Duodenal mucosa (tissue), 2 donors: ENCODE measurements around the gene MYADM.
A peak's percentile ranks its signal among the peaks of the same experiment; 100 is the strongest.
"Not testable (repeated sequence)": the region's sequence is repeated elsewhere in the genome, so short reads cannot be mapped to it uniquely, and the experiment has no call there.

ENCODE experiments used
- H3K27ac ChIP-seq: one replicate; pipeline ENCODE4 v1.7.0; 2013; ENCODE audit warnings: low read depth, low read length
- H3K27me3 ChIP-seq, 2 donors: one replicate each; pipeline ENCODE4 v1.7.0; 2013; ENCODE audit warnings: low read length in 2 of 2, control low read depth in 1 of 2; ENCODE audit not compliant: insufficient read depth in 2 of 2, control insufficient read depth in 1 of 2
- H3K36me3 ChIP-seq, 2 donors: one replicate each; pipeline ENCODE4 v1.7.0; 2013; ENCODE audit warnings: low read length in 2 of 2, control low read depth in 1 of 2; ENCODE audit not compliant: insufficient read depth in 2 of 2, control insufficient read depth in 1 of 2
- H3K4me1 ChIP-seq, 2 donors: one replicate each; pipeline ENCODE4 v1.7.0; 2013; ENCODE audit warnings: low read length in 2 of 2, control low read depth in 1 of 2; ENCODE audit not compliant: insufficient read depth in 2 of 2, control insufficient read depth in 1 of 2
- H3K4me3 ChIP-seq, 2 donors: one replicate each; pipeline ENCODE4 v1.7.0; 2013; ENCODE audit warnings: low read length in 2 of 2, low read depth in 1 of 2
- H3K9ac ChIP-seq, 2 donors: one replicate each; pipeline ENCODE4 v1.7.0; 2013; ENCODE audit warnings: low read length in 2 of 2, low read depth in 1 of 2
- H3K9me3 ChIP-seq, 2 donors: one replicate each; pipeline ENCODE4 v1.7.0; 2013; ENCODE audit warnings: low read length in 2 of 2, control low read depth in 1 of 2; ENCODE audit not compliant: control insufficient read depth in 1 of 2

Gene MYADM, protein sequence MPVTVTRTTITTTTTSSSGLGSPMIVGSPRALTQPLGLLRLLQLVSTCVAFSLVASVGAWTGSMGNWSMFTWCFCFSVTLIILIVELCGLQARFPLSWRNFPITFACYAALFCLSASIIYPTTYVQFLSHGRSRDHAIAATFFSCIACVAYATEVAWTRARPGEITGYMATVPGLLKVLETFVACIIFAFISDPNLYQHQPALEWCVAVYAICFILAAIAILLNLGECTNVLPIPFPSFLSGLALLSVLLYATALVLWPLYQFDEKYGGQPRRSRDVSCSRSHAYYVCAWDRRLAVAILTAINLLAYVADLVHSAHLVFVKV

GRCh38 chr19:53867225-53868090 is at the start of gene MYADM:
TSS of gene MYADM (plus strand) at chr19:53867883. CDS start at chr19:53873530, 5,647 bp downstream.
- no peaks in the 10 kb centered on the region for H3K27me3 ChIP-seq
- peak within 1 kb of the TSS; percentile 70 to 85 for H3K9ac ChIP-seq
- H3K27ac ChIP-seq, result peak within 1 kb of the TSS; percentile 90
- no peaks in the 10 kb centered on the region for H3K36me3 ChIP-seq
- H3K4me1 ChIP-seq, result peaks cover 27 to 45% of the 10 kb centered on the region in 2 donors
- peak within 1 kb of the TSS; percentile 68 to 84 for H3K4me3 ChIP-seq
- no peaks in the 10 kb centered on the region for H3K9me3 ChIP-seq

DNA sequence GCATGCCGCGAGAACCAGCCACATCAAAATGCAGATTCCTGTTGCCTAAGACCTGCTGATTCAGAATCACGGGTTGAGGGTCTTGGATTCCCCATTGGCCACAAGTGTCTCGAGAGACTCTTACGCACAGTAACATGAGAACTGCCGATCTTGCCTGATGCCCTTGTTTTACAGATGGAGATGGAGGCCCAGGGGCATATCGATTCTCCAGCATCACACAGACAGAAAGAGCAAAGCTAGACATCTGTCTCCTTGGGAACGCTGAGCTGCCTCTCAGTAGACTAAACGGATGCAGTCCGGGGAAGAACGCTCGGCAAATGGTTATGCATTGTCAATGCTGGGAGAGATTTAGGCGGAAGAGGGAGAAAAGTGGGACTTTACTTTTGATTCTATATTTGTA is 48.9 kb upstream of the MYADM start:
- no peaks in the 10 kb centered on the region for H3K9me3 ChIP-seq
- no peaks in the 10 kb centered on the region for H3K4me1 ChIP-seq
- no peak overlapping the region for H3K9ac ChIP-seq
- H3K27me3 ChIP-seq, result no peaks in the 10 kb centered on the region
- H3K36me3 ChIP-seq, result no peaks in the 10 kb centered on the region
- H3K27ac ChIP-seq, result no peak overlapping the region
- no peak overlapping the region for H3K4me3 ChIP-seq

- no peak overlapping the region for H3K27ac ChIP-seq
- no peaks in the 10 kb centered on the region for H3K27me3 ChIP-seq
- no peaks in the 10 kb centered on the region for H3K9me3 ChIP-seq
Observed at GRCh38 chr19:53819861-53820260, 47.8 kb upstream of the MYADM start.

GRCh38 chr19:53823380-53824120 is 44.1 kb upstream of the MYADM start:
- H3K27me3 ChIP-seq, result no peaks in the 10 kb centered on the region
- H3K27ac ChIP-seq, result no peak overlapping the region
- no peaks in the 10 kb centered on the region for H3K36me3 ChIP-seq
- H3K4me1 ChIP-seq, result peaks cover 0 to 4% of the 10 kb centered on the region in 2 donors
- no peaks in the 10 kb centered on the region for H3K9me3 ChIP-seq
- H3K4me3 ChIP-seq, result no peak overlapping the region
- no peak overlapping the region for H3K9ac ChIP-seq

More at GRCh38 chr19:53819861-53820260, 47.8 kb upstream of the MYADM start:
- no peak overlapping the region for H3K9ac ChIP-seq
- H3K4me1 ChIP-seq, result peaks cover 0 to 4% of the 10 kb centered on the region in 2 donors
- no peaks in the 10 kb centered on the region for H3K36me3 ChIP-seq
- no peak overlapping the region for H3K4me3 ChIP-seq

DNA sequence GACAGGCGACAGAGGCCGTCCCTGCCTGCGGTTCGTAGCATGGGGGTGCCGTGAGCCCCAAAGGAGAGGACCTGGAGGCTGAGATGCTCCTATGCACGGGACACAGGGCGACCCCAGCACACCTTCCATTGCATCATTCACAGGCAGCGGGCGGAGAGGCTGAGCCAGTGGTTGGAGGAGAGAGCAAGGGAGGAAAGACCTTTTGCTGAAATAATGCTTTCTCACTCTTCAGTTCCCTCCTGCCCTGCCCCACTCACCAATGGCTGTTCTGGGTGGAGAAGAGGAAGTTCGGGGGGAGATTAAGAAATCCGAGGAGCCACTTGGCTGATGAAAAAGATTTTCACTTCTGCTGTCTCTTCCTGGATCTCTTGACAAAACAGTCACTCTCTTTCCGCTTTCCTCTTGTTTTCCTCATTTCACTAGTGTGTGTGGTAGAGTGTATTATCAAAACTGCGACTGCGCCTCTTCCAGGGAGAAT is 43.5 kb upstream of the MYADM start, which contains the start of gene NLRP12:
Gene NLRP12 (minus strand): TSS at position 181 of the 478 bp plus-strand sequence. CDS start 140 bp downstream, at position 41.
- no peak within 1 kb of the TSS for H3K27ac ChIP-seq
- H3K4me1 ChIP-seq, result peaks cover 0 to 4% of the 10 kb centered on the region in 2 donors
- no peaks in the 10 kb centered on the region for H3K27me3 ChIP-seq
- no peak within 1 kb of the TSS for H3K4me3 ChIP-seq
- H3K9me3 ChIP-seq, result no peaks in the 10 kb centered on the region
- H3K36me3 ChIP-seq, result no peaks in the 10 kb centered on the region
- H3K9ac ChIP-seq, result no peak within 1 kb of the TSS

DNA sequence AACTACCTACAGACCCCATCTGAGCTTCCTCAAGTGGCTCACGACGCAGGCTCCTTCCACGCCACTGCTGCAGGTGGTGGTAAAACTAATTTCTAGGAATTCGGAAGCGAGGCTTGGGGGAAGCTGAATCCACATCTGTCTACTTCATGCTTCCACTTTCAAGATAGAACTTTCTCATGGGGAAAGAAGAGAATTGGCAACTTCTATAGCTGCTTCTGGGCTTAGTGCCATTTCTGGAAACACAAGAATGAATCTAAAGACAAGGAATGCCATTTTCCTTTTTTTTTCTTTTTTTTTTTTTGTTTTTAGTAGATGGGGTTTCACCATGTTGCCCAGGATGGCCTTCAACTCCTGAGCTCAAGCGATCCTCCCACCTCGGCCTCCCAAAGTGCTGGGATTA is 40.8 kb upstream of the MYADM start:
- Histone ChIP-seq H3K27me3 (no peaks in the 10 kb centered on the region), H3K4me1 (peaks cover 0 to 4% of the 10 kb centered on the region in 2 donors), H3K9ac (no peak overlapping the region), H3K4me3 (no peak overlapping the region), H3K27ac (no peak overlapping the region), H3K36me3 (no peaks in the 10 kb centered on the region), H3K9me3 (no peaks in the 10 kb centered on the region)

- Histone ChIP-seq H3K4me3 (no peak overlapping the region), H3K36me3 (no peaks in the 10 kb centered on the region), H3K4me1 (peaks cover 0 to 4% of the 10 kb centered on the region in 2 donors), H3K27me3 (no peaks in the 10 kb centered on the region), H3K9me3 (no peaks in the 10 kb centered on the region), H3K27ac (no peak overlapping the region), H3K9ac (no peak overlapping the region)
Observed at GRCh38 chr19:53828531-53828930, 39.2 kb upstream of the MYADM start.

DNA sequence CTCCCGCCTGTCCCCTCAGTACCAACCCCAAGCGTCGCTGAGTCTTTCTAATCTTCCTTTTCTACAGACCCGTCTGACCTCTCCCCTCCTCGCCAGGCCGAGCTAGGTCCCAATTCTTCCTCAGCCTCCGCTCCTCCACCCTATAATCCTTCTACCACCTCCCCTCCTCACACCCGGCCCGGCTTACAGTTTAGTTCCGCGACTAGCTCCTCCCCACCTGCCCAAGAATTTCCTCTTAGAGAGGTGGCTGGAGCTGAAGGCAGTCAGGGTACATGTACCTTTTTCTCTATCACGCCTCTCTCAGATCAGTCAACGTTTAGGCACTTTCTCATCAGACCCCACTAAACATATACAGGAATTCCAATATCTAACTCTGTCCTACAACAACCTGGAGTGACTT is 34.8 kb upstream of the MYADM start:
- H3K9ac ChIP-seq, H3K9me3 ChIP-seq, H3K27me3 ChIP-seq, H3K36me3 ChIP-seq, H3K4me3 ChIP-seq, H3K4me1 ChIP-seq, H3K27ac ChIP-seq: not testable (repeated sequence)

GRCh38 chr19:53838446-53838845 is 29.2 kb upstream of the MYADM start:
- not testable (repeated sequence) for H3K9me3 ChIP-seq, H3K9ac ChIP-seq, H3K27ac ChIP-seq, H3K27me3 ChIP-seq, H3K4me3 ChIP-seq, H3K4me1 ChIP-seq, H3K36me3 ChIP-seq
